ENCODE data around the gene TMEM263.
A peak's percentile ranks its signal among the peaks of the same experiment; 100 is the strongest.

Gene TMEM263

DNA sequence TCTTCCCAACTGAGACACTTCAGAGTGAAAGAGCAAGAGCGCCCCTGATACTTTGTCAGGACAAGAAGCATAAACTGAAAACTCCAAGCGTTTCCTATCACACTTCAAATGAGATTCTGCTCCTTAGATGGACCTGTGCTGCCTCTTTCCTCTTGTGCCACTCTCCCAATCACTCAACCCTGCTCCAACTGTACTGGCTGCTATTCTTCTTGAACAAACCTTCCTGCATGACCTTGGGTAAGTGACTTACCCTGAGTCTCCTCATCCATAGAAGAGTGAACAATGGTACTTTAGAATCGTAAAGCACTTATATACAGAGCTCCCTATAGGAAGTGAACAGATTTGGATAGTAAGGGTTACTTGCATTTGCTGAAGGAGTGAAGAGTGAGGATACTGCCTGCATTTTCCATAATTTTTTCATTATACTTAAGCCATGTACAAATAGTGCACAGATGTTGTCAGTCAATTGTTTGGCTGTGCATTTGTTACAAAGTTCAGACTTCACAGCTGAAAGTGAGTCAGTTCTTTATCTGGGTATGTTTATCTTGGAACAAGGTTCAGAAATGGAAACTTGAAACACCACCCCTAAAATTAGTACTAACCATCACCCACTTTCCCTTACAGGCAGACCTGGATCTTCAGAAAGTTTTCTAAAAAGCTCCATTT, 20.4 kb downstream of the TMEM263 start:
- DNase-seq (ENCODE audit: low read depth), result no peak
- no peak overlapping the region for H3K4me3 ChIP-seq (ENCODE audit: low read length)
- TF ChIP-seq, protein P1, sequence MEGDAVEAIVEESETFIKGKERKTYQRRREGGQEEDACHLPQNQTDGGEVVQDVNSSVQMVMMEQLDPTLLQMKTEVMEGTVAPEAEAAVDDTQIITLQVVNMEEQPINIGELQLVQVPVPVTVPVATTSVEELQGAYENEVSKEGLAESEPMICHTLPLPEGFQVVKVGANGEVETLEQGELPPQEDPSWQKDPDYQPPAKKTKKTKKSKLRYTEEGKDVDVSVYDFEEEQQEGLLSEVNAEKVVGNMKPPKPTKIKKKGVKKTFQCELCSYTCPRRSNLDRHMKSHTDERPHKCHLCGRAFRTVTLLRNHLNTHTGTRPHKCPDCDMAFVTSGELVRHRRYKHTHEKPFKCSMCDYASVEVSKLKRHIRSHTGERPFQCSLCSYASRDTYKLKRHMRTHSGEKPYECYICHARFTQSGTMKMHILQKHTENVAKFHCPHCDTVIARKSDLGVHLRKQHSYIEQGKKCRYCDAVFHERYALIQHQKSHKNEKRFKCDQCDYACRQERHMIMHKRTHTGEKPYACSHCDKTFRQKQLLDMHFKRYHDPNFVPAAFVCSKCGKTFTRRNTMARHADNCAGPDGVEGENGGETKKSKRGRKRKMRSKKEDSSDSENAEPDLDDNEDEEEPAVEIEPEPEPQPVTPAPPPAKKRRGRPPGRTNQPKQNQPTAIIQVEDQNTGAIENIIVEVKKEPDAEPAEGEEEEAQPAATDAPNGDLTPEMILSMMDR (IDR thresholded peaks at IDR 0.05; ENCODE audit: insufficient read depth, low read depth, low read length, missing control alignments), result no peak

DNA sequence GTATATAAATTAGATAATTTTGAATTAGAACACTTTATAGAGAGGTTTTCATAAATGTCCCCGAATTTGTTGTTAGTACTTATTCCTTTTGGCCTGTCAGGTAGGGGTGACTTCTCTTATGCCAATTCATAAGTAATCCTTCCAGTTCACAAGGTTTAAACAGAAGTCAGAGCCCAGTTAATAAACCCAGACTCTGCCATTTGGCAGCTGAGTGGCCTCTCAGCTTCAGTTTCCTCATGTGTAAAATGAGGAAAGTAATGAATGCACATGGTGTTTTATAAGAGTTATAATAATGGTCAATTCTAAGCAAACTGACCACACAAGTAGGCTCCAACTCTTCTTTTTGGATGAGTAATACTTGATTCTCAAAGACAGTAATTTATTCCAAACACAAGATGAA, 21.0 kb downstream of the TMEM263 start:
- TF ChIP-seq, protein P1 (IDR thresholded peaks at IDR 0.05; ENCODE audit: insufficient read depth, low read depth, low read length, missing control alignments), result no peak
- H3K4me3 ChIP-seq (ENCODE audit: low read length), result no peak overlapping the region
- DNase-seq (ENCODE audit: low read depth), result no peak

DNA sequence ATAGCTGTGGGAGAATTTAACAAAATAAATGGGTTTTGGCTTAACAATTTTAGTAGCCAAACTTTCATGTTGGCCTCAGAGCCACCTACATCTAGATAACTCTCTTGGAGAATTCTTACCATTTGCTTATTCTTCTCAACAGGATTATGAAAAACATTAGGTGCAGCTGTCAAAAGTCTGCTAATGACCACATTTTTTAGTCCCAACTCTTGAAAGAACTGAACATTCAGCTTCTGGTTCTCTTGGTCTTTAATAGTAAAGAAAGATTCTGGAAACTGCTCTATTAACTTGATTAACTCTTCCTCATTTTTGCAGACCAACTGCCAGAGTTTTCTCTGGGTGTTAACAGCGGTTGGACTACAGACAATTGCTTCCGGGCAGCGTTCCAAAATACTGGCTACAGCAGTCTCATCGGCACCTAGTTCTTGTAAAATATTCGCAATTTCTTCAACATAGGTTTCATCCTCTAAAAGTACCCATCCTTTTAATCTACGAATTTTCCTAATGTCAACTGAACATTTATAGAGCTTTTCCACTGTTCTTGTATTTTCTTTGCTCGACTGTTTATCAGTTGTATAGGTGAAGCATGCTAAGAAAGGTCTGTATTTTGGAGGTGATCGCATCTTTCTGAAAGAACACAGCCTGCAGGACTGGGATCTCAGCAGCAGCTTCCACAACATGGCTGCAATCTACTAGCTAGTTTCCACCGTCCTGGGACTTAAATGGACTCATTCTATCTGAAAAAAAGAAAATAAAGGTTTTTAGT, 22.5 kb downstream of the TMEM263 start:
- TF ChIP-seq, protein P1 (IDR thresholded peaks at IDR 0.05; ENCODE audit: insufficient read depth, low read depth, low read length, missing control alignments), result no peak
- DNase-seq (ENCODE audit: low read depth), result no peak
- no peak overlapping the region for H3K4me3 ChIP-seq (ENCODE audit: low read length)

DNA sequence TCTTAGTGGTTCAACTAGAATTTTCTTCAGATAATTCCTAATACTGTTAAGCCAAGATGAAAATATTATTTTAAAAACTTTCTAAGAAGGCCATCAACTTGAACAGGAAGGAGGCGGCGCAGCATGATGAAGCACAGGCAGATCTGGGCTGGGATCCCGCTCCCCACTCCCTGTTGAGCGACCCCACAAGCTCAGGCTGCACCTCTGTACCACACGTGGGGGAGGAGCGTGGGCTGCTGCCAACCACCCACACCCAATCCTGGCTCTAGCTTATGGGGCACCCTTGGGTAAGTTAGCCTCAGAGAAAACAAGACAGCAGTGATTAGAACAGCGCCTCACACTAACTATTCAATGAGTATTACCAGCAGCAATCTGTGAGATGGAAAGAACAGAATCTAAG, 25.2 kb downstream of the TMEM263 start:
- TF ChIP-seq, protein P1 (IDR thresholded peaks at IDR 0.05; ENCODE audit: insufficient read depth, low read depth, low read length, missing control alignments), result no peak
- DNase-seq (ENCODE audit: low read depth), result no peak

DNA sequence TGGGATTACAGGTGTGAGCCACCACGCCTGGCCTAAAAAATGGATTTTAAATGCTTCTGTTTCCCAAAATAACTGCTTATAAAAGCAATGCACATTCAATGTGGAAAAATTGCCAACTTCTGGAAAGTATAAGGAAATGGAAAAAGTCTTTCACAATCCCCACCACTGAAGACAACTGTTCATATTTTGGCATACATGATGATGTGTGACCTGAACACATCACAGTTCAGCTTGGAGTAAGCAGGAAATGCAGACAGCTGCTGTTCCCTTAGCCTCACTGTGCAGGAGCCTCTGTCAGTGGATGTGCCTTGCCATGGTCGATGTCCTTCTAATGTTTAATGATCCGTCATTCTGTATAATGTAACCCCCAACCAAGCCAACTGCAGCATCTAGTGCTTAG, 26.1 kb downstream of the TMEM263 start:
- no peak for DNase-seq (ENCODE audit: low read depth)
- H3K4me3 ChIP-seq (ENCODE audit: low read length), result no peak overlapping the region
- TF ChIP-seq, protein P1 (IDR thresholded peaks at IDR 0.05; ENCODE audit: insufficient read depth, low read depth, low read length, missing control alignments), result no peak

More for the DNA sequence above, 25.2 kb downstream of the TMEM263 start:
- no peak overlapping the region for H3K4me3 ChIP-seq (ENCODE audit: low read length)

DNA sequence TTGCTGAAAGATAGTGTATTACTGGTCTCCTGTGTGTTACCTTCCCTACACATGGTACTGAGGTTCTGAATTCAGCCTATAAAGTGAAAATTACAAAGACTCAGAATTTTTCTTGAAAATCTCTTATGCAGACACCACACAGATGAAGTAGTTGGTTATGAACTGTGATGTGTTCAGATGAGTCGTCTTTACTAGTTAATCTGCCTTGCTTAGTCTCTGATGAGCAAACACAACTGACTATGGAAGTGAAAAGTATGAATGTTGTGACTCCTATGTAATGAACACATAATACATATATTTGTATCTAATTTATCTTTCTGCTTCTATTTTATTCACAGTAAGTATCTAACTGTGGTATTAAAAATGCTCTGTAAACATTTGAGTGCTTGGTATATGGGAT, 26.5 kb downstream of the TMEM263 start:
- peak; percentile 51 for DNase-seq (ENCODE audit: low read depth)
- H3K4me3 ChIP-seq (ENCODE audit: low read length), result no peak overlapping the region
- TF ChIP-seq, protein P1 (IDR thresholded peaks at IDR 0.05; ENCODE audit: insufficient read depth, low read depth, low read length, missing control alignments), result no peak
